Uterus (tissue), 4 donors: ENCODE measurements around the gene HDAC4. TPM values are rescaled to one million over a fixed set of nuclear protein-coding genes. Genes with fewer than 3 reads are reported as not detected.

ENCODE experiments used
- DNase-seq, 2 donors: peaks; one replicate each; pipeline ENCODE4 v3.0.0-alpha.2; 2019 to 2020
- H3K27ac ChIP-seq, 2 donors: fragments of 200-600 bp; sonication (generic); 1 replicate in 1 of 2; 2 replicates in 1 of 2; pipeline ENCODE4 v1.5.1; 2016 to 2018
- H3K27me3 ChIP-seq, 2 donors: fragments of 200-600 bp; sonication (generic); one replicate each; pipeline ENCODE4 v1.5.1; 2018 to 2019; ENCODE audit warnings: control low read depth in 1 of 2
- H3K36me3 ChIP-seq, 2 donors: fragments of 200-600 bp; sonication (generic); one replicate each; pipeline ENCODE4 v1.5.1; 2019; ENCODE audit warnings: control low read depth in 1 of 2
- H3K4me1 ChIP-seq, 2 donors: fragments of 200-600 bp; sonication (generic); one replicate each; pipeline ENCODE4 v1.5.1; 2018 to 2019; ENCODE audit warnings: control low read depth in 1 of 2
- H3K4me3 ChIP-seq, 2 donors: fragments of 200-600 bp; sonication (generic); 1 replicate in 1 of 2; 2 replicates in 1 of 2; pipeline ENCODE4 v1.5.1; 2018 to 2019; ENCODE audit warnings: mild to moderate bottlenecking in 1 of 2
- H3K9me3 ChIP-seq, 2 donors: fragments of 200-600 bp; sonication (generic); one replicate each; pipeline ENCODE4 v1.5.1; 2019; ENCODE audit warnings: control low read depth in 1 of 2
- POLR2A ChIP-seq, 2 donors: fragments of 450-650 bp; IDR thresholded peaks; one replicate each; pipeline ENCODE4 v1.6.1; 2016; ENCODE audit warnings: antibody characterized with exemption in 2 of 2, mild to moderate bottlenecking in 1 of 2, moderate library complexity in 1 of 2
- intact Hi-C: fragments of 100-400 bp; cut with DNase I; formaldehyde crosslinking; loops from one replicate; pipeline ENCODE4 v1.15.1; 2023; ENCODE audit warnings: low total_unique reads
- total RNA-seq, 4 donors: library from RNA; depleted of rRNA in 3 of 4; stranded (reverse); fragments of >200 nt in 3 of 4; gene quantifications; one replicate each; pipeline versions ENCODE4 v1.1.0 to v1.2.4, GENCODE V29; 2014 to 2023
- TF ChIP-seq, protein P1 (sequence below), 4 experiments: fragments of 200-600 bp in 2 of 4; fragments of 450-650 bp in 2 of 4; sonication (generic) in 2 of 4; IDR thresholded peaks; one replicate each; pipeline ENCODE4 v1.5.1; 2016 to 2019; ENCODE audit warnings: antibody characterized with exemption in 4 of 4, mild to moderate bottlenecking in 2 of 4, moderate library complexity in 1 of 4
- donor health status: DM: yes; HTN: yes; CAD: no.

HDAC4 gene
- total RNA-seq, 4 donors from 2014 or later, result 42.1 to 91.5 (median 73.4) TPM

DNA sequence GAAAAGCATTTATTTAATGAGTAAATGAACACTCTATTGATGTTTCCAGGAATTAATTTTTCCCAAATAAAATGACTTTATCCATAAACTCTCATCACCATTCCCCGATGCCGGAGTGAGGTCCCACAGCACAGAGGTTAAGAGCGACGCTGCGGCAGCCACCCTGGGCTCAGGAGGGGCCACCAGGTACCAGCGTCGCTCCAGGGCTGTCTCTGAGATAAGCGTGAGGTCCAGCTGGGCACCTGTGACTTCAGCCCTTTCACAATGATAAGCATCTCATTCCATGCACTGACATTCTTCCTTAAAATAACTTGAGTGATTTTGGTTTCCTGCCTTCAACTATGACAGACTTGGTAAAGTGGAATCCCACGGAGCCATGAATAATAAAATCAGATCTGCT lies 370.9 kb downstream of the HDAC4 start:
- DNase-seq, result no peak

DNA sequence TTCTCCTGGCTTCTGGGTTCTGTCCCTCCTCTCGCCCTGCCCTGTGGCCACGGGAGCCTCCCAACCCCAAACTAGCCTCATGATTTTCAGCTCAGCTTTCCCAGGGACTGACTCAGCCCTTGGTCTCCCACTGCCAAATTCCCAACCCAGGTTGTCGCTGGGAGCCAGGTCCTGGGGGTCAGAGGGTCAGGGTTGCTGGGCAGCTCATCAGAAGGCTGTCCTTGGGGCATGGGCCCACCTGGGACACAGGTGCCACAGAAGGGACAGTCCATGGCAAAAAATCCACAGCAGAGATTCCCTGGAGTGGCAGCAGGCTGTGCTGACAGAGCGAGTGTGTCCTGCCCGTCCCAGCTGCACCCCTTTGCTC lies 372.6 kb downstream of the HDAC4 start:
- intact Hi-C loops, result no loop called here
- H3K27ac ChIP-seq, result no peak overlapping the region
- peaks cover 0 to 4% of the 10 kb centered on the region in 2 donors for H3K4me1 ChIP-seq
- TF ChIP-seq, protein P1, sequence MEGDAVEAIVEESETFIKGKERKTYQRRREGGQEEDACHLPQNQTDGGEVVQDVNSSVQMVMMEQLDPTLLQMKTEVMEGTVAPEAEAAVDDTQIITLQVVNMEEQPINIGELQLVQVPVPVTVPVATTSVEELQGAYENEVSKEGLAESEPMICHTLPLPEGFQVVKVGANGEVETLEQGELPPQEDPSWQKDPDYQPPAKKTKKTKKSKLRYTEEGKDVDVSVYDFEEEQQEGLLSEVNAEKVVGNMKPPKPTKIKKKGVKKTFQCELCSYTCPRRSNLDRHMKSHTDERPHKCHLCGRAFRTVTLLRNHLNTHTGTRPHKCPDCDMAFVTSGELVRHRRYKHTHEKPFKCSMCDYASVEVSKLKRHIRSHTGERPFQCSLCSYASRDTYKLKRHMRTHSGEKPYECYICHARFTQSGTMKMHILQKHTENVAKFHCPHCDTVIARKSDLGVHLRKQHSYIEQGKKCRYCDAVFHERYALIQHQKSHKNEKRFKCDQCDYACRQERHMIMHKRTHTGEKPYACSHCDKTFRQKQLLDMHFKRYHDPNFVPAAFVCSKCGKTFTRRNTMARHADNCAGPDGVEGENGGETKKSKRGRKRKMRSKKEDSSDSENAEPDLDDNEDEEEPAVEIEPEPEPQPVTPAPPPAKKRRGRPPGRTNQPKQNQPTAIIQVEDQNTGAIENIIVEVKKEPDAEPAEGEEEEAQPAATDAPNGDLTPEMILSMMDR (IDR thresholded peaks at IDR 0.05), result no peak
- no peaks in the 10 kb centered on the region for H3K36me3 ChIP-seq
- H3K4me3 ChIP-seq, result no peak overlapping the region
- H3K9me3 ChIP-seq, result no peaks in the 10 kb centered on the region
- DNase-seq, result no peak
- no peaks in the 10 kb centered on the region for H3K27me3 ChIP-seq

More for the DNA sequence above, 370.9 kb downstream of the HDAC4 start:
- TF ChIP-seq, protein P1 (IDR thresholded peaks at IDR 0.05), result no peak
- no peak for TF ChIP-seq POLR2A (IDR thresholded peaks at IDR 0.05)
- Histone ChIP-seq H3K36me3 (no peaks in the 10 kb centered on the region), H3K27ac (no peak overlapping the region), H3K9me3 (no peaks in the 10 kb centered on the region), H3K4me1 (peaks cover 0 to 4% of the 10 kb centered on the region in 2 donors), H3K4me3 (no peak overlapping the region), H3K27me3 (no peaks in the 10 kb centered on the region)
- intact Hi-C loops, result loop anchor here (10.0 kb wide), 2 partner anchors 855 to 1115 kb away; partner anchors contain the start of gene OTOS

DNA sequence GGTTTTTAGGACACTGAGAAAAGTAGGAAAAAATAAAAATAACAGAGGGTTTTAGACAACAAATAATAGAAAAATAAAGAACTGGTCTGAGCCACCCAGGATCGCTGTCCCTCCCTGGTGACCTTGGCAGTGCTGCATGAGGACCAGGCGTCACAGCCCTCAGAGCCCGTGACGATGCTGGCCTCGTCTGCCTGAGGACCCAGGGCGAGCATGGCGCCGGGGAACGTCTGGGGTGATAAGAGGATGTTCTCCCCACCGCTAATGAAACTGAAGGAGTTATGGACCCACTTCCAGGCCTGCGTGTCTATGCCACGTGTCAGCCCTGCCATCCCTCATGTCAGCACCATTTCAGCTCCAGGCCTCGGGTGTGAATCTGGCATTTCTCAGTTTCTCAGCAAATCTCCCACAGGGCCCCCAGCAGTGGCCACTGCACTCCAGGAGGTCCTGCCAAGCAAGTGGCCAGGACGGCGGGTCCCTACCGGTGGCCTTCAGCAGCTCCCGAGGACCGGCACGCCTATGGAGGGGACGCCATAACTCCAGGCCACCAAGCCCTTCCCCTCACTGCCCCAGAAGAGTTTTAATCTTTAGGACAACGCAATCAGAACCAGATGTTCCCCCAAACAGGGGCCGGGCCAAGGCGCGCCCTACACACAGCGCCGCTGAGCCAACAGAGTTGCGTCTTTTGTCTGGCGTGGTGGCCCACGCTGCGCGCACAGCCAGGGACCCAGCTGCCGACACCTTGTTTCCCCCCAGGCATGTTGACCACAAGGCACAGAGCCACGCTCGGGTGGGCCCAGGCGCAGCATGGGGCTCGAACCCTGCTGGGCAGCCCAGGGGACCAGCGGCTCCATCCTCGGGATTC lies 373.2 kb downstream of the HDAC4 start:
- intact Hi-C loops, result no loop called here
- TF ChIP-seq, protein P1 (IDR thresholded peaks at IDR 0.05), result no peak
- no peak for TF ChIP-seq POLR2A (IDR thresholded peaks at IDR 0.05)
- DNase-seq, result no peak

DNA sequence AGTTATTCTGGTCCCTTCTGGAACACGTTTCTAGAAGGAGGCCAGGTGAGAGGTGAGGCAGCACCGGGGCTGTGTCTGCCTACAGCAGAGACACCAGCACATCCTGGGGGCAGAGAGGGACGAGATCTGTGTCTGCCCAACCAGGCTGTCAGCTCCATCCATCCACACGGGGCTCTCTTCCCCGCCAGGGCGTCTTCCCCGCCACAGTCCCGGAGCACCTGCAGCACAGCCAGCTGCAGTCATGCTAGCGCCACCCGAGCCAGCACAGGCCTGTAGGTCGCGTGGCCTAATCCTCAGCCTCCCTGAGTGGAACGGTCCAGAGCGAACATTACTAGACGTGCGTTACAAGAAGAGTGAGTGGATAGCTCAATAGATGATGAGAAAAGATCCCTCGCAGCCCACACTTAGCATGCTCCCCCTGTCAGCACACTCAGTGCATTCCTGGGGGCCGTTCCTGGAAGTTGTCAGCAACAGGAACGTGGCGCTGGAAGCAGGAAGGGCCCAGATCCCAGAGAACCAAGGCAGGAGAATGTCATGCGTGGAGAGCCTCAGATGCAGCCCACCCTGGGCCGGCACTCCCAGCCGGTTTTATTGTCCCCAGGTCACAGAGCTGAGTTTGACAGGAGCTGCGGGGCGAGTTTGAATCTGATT lies 374.0 kb downstream of the HDAC4 start:
- Histone ChIP-seq H3K9me3 (no peaks in the 10 kb centered on the region), H3K4me1 (peaks cover 0 to 4% of the 10 kb centered on the region in 2 donors), H3K36me3 (no peaks in the 10 kb centered on the region), H3K4me3 (no peak overlapping the region), H3K27ac (no peak overlapping the region), H3K27me3 (no peaks in the 10 kb centered on the region)
- TF ChIP-seq POLR2A (IDR thresholded peaks at IDR 0.05), result no peak
- TF ChIP-seq, protein P1 (IDR thresholded peaks at IDR 0.05), result no peak
- DNase-seq, result no peak
- intact Hi-C loops, result no loop called here

More for the DNA sequence above, 373.2 kb downstream of the HDAC4 start:
- peaks cover 0 to 4% of the 10 kb centered on the region in 2 donors for H3K4me1 ChIP-seq
- no peaks in the 10 kb centered on the region for H3K27me3 ChIP-seq
- H3K36me3 ChIP-seq, result no peaks in the 10 kb centered on the region
- no peak overlapping the region for H3K27ac ChIP-seq
- H3K4me3 ChIP-seq, result no peak overlapping the region
- no peaks in the 10 kb centered on the region for H3K9me3 ChIP-seq

DNA sequence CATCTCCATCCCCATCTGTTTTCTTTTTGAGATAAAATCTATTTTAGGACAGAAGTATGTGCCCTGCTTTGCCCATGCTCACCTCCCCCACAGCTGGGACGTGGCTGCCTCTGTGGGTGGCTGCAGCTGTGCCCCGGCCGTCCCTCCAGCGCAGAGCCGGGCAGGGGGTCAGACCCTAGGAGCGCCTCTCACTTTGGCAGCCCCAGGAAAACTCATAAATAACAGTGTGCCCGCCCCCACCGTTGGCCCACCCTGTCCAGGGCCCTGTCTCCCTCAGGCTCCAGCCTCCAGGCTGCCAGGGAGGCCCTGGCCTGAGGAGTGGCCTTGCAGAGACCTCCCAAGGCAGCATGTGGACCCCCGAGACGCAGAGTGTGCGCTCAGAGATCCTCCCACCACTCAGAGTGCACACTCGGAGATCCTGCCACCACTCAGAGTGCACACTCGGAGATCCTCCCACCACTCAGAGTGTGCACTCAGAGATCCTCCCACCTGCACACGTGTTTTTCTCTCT lies 374.8 kb downstream of the HDAC4 start:
- Histone ChIP-seq H3K27ac (no peak overlapping the region), H3K27me3 (no peaks in the 10 kb centered on the region), H3K4me1 (peaks cover 0 to 4% of the 10 kb centered on the region in 2 donors), H3K36me3 (no peaks in the 10 kb centered on the region), H3K4me3 (no peak overlapping the region), H3K9me3 (no peaks in the 10 kb centered on the region)
- no peak for DNase-seq
- intact Hi-C loops, result no loop called here
- TF ChIP-seq, protein P1 (IDR thresholded peaks at IDR 0.05), result no peak
- no peak for TF ChIP-seq POLR2A (IDR thresholded peaks at IDR 0.05)
